Middle frontal gyrus (tissue), 1 donor: ENCODE results near the gene ALG1.
A peak's percentile ranks its signal among the peaks of the same experiment; 100 is the strongest.
"Not testable (repeated sequence)": the region's sequence is repeated elsewhere in the genome, so short reads cannot be mapped to it uniquely, and the experiment has no call there.

ENCODE experiments used
- DNase-seq: peaks from one replicate; pipeline ENCODE4 v3.0.0-alpha.2; 2015; ENCODE audit warnings: low spot score; ENCODE audit errors: extremely low spot score

Gene ALG1

DNA sequence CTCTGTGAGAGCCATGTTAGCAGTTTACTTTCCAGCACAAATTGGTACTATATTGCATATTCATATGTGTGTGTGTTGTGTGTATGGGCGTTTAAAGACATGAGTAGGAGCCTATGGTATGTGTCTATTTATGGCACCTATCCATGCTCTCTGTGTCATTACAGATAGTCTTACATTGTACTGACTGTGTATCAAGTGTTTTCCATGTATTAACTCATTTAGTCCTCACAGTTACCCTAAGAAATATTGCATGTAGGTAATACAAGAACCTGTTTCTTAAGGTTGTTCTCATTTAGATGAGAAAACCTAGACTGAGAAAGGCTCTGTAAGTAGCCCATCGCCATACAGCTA lies 1.6 kb downstream of the ALG1 start:
- DNase-seq: no peak

DNA sequence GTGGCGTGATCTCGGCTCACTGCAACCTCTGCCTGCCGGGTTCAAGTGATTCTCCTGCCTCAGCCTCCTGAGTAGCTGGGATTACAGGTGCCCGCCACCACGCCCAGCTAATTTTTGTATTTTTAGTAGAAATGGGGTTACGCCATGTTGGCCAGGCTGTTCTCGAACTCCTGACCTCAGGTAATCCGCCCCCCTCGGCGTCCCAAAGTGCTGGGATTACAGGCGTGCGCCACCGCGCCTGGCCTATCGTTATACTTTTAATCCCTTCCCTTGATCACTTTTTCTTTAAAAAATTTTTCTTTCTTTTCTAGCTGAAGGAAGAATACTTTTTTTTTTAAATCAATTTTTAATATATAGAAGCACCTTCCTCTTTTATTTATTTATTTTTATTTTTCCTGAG lies 2.1 kb downstream of the ALG1 start:
- not testable (repeated sequence) for DNase-seq

DNA sequence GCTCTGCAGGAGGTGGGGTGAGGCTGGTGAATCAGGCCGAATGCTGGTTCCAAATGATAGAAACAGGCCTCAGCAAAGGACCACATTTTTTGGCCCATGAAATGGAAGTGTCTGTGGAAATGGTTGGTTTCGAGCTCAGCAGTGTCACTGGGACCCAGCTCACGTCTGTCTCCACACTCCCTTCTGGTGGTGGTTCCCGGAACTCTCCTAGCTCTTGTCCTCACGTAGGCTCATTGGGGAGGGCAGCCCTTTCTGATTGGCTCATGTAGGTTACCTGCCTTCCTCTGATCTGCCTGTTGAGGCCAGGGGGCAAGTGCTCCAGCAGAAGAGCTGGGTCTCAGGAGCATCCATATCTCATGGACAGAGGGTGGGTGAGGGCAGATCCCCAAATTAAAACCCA lies 4.0 kb downstream of the ALG1 start:
- no peak for DNase-seq

DNA sequence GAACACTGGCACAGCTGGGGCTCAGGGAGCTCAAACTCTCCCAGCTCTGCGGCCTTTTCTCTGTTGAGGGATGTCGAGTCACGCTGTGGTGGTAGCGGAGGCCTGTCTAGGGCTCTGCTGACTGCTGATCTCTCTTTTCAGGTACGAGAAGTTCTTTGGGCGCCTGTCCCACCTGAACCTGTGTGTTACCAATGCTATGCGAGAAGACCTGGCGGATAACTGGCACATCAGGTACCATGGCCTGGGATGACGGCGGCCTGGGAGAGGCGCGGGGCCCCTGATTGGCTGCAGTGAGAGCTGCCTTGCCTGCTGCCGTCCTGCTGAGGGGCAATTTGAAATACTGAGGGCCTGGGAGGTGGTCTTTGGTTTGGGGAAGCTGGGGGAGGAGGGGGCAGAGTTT lies 5.7 kb downstream of the ALG1 start:
- no peak for DNase-seq

DNA sequence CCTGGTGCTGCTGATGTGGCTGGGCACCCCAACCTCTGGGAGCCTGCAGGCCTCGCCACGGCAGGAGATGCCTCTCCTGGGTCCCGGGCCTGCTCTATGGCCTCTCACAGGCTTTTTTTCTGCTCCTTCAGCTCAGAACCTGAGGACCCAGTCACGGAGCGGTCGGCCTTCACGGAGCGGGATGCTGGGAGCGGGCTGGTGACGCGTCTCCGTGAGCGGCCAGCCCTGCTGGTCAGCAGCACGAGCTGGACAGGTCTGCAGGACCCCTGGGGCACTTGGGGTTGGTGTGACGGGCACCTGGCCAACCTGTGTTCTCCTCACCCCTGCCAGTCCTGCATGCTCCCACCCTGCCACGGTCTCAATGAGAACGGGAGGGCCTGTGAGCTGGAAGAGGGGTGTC lies 7.0 kb downstream of the ALG1 start:
- no peak for DNase-seq

DNA sequence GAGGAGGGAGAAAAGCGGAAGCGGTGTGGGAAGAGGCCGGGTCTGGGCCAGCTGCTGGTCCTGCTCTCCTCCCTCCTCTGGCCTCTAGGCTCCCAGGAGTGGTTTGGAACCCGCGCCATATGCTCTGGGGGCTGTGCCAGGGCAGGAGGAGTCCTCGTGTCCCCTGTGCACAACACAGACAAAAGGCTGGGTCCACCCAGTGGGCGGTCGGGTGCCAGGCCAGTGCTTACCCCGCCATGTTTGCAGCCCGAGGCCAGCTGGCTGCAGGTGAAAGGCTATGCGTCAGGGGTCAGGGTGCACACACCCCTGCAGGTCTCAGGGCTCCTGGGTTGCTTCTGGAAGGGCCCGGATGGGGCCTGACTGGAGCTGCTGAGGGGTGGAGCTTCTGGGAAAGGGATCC lies 8.8 kb downstream of the ALG1 start:
- not testable (repeated sequence) for DNase-seq

DNA sequence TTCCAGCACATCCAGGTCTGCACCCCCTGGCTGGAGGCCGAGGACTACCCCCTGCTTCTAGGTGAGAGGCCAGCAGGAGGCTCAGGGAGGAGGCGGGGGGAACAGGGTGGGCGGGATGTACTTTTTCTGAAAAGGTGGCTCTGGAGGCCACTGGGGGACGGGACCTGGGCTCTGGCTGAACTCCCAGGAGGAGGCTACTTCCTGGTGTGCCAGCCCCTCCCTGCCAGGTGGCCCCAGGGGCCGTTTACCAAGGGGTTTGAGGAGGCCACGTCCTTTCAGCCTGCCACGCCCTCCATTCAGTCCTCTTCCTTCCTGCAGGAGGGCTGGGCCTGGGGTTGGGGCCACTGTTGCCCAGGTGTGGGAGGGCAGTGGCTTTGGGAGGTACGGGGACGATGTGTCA lies 9.4 kb downstream of the ALG1 start:
- DNase-seq: not testable (repeated sequence)

DNA sequence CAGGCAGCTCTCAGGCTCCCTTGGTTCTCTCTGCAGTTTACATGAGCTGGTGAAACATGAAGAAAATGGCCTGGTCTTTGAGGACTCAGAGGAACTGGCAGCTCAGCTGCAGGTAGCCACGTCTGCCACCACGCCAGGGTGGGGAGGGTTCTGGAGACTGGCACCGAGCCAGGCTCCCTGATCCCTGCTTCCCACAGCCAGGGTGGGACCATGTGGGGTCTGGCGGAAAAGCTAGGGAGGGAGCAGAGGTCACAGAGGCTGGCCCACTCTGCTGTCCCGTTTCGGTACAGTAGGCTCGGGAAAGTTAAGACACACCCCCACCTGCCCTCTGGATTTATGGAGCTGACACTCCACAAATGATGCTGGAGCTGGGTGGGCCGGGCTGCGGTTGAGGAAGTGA lies 12.0 kb downstream of the ALG1 start:
- DNase-seq: not testable (repeated sequence)

DNA sequence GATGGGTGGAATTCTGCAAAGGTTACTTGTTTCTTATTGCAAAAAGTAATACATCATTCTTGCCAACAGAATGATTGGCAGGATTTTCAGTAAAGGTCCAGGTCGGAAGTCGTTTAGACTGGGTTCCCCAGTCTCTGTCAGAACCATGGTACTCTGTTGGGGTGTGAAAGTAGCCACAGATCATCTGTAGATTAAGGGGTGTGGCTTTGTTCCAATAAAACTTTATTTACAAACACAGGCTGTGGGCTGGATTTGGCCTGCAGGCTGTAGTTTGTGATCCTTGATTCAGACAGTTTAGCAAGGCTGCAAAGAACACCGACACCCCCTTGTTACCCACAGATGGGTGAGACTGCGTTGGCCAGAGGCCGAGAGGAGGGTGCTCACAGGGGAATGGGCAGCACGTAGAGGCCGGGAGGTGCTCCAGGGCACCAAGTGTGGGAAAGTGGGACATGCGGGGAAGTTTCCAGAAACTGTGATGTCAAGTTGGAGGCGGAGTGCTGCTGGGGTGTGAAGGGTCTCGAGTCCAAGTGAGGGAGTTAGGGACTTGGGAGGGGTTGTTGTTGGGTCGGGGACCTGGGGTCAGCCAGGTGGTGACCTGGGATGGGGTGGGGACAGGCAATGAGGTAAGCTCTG lies 12.6 kb downstream of the ALG1 start:
- DNase-seq: not testable (repeated sequence)

DNA sequence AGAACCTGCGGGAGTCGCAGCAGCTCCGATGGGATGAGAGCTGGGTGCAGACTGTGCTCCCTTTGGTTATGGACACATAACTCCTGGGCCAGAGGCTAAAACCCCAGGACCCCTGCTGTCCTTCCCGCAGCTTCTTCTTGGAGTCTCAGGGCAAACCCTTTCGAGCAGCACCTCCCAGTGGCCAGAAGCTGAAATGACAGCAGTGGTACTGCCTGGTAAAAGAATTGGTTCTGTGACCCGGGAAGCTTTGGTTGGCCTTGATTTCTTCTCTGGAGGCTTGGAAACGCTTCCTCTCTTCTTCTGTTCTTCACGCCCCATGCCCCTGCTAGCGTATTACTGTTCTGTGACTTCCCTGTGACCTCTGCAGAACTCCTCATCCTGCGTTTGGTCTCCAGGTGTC lies 13.2 kb downstream of the ALG1 start:
- DNase-seq: peak; percentile 65

DNA sequence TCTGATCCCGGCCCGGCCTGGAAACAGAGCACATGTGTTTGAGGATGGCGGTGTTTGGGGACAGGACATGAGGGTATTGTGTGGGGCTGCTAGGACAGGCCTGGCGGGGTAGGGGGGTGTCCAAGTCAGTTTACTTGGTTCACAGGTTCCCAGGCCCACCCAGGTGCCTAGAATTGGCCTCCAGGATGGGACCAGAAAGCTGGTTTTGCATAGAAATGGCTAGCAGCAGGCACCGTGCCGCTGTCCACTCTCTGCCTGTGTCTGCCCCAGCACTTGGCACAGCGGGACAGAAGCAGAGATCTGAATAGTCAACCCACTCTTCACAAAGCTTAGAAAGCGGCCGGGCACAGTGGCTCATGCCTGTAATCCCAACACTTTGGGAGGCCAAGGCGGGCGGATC lies 14.1 kb downstream of the ALG1 start:
- DNase-seq: not testable (repeated sequence)

DNA sequence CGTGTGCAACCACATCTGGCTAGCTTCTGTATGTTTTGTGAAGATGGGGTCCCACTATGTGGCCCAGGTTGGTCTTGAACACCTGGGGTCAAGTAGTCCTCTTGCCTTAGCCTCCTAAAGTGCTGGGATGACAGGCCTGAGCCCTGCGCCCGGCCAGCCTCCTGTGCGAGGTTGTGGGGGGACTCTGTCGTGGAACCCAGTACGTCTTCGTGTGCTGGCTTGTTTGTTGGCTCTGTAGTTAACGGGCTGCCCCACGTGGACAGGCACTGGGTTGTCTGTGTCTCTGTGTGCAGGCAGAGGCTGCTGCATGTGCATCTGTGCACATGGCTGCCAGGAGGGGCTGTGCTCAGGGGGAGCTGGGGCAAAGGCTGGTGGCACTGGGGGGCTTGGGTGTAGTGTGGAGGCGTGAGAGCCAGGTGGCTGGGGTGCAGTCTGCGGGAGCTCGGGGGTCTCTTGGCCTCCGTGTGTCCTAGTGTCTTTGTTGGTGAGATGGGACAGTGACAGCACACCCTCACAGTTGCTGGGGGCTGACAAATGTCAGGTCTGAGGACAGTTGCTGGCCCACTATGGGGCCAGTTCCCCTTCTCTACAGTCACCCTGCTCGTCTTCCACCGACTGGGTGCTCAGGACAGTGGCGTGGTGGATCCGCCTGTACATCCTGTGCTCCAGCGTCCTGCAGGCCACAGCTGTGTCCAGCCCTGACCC lies 16.6 kb downstream of the ALG1 start:
- not testable (repeated sequence) for DNase-seq

DNA sequence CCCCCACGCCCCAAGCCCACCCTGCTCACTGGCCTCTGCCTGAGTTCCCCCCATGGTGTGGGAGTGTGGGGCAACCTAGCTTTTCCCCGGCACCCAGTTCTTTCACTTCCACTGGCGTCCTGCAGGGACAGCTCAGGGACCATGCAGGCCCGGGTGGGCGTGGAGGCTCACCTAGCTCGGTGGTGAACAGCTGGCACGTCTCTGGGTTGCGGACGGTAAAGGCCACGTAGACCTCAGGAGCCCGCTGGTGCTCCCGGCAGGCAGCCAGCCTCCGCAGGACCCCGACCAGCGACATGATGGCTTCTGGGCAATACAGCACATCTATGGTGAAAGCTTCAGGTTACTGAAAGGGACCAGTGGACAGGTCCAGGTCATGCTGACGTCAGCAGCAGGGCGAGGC lies 17.3 kb downstream of the ALG1 start:
- not testable (repeated sequence) for DNase-seq

DNA sequence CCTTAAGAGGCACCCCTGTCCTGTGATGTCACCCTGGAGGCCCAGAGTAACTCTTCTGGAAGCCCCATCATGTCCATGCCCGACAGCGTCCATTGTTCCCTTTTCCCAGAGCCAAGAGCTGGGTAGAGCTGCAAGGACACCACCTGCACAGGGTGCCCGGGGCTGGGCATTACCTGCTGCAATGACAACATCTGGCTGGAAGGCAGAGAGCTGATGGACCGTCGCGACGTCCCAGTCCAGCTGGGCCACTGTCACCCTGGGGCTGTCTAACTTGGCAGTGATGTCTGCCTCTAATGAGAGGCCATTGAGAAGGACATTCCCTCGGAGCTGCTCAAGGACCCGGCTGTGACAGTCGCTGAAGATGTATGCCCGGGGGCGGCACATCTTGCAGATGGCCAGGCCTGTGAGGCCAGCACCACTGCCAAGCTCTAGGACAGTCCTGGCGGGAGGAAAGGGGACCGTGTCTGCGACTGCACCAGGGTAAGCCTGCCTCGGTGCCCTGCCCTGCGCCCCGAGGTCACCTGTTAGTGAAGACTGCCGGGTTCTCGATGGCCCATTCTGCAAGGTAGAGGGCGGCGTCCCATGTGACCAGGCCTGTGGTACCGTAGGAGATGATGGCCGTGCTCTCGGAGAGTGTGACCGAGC lies 18.4 kb downstream of the ALG1 start:
- DNase-seq: not testable (repeated sequence)

DNA sequence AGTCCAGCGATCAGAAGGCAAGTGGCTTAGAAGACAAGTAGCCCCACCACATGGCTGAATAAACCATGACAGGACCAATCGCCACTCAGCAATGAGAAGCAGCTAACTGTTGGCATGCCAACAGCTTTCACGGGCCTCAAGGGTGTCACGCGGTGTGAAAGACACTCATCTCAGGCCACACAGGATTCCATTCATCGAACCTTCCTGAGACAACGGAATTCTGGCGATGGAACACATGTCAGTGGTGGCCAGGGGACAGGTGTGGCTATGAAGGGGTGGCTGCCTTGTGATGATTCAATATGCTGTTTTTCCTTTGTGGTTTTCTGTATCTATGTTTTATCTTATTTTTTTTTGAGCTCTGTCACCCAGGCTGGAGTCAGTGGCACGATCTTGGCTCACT lies 18.9 kb downstream of the ALG1 start:
- DNase-seq: not testable (repeated sequence)

DNA sequence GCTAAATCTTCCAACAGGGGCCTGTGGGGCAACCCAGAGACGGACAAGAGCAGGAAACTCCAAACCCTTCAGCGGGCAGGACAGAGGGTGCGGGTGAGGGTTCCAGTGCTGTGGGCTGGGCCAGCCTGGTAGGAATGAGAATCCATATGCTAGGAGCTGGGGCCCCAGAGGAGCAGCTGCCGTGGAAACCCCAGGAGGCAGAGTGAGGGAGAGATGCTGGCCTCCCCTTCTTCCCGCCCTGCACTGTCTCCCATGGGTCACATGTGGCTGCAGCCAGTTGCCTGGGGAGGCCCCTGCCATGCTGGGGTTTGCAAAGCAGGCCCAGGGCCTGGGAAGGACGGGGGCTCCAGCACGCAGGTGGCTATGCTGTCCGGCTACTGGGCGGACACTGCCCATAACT lies 21.4 kb downstream of the ALG1 start:
- DNase-seq: not testable (repeated sequence)

DNA sequence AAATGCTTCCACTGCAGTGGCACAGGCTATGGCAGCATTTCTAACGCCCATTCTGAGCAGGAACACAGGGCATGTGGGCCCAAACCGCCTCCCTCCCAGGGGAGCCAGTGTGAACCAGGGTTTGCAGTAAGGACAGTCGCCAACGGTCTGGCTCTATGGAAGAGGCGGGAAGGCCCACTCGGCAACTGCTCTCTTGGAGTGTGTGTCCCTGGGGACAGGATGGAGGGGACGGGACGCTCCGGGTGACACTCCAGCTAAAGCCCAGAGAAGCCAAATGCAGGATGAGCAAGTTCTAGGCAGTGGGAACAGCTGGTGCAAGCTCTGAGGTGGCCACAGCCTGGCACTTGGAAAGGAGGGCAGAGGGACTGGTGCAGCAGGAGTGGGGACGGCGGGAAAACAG lies 22.1 kb downstream of the ALG1 start:
- DNase-seq: not testable (repeated sequence)

DNA sequence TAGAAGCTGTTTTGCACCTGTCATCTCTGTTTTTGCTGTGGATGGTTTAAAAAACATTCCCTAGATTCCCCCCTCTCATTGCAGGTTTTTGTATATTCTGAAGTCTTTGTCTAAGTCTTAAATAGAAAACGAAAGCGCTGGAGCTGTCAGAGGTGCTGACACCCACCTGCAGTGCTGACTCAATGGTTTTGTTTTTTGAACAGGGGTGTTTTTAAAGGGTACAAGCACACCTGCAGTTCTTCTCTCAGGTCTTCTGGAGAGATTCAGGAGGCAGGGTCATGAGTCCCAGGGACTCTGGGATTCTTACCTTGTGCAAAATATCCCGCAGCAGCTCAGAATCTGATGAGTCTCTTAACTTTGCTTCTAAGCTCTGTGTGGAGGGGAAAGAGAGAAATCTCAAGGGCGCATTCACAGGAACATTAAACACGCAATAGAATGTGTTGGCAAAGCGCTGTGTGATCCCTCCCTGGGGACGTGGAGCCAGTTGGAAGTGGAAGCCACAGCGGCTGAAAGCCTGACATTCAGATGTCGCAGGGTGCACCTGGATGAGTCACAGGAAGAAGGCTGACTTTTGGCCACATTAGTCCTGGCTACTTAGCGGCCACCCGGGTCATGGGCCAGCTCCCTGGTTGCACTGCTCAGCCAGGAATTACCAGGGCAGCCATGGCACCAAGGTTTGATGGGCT lies 23.6 kb downstream of the ALG1 start:
- not testable (repeated sequence) for DNase-seq

DNA sequence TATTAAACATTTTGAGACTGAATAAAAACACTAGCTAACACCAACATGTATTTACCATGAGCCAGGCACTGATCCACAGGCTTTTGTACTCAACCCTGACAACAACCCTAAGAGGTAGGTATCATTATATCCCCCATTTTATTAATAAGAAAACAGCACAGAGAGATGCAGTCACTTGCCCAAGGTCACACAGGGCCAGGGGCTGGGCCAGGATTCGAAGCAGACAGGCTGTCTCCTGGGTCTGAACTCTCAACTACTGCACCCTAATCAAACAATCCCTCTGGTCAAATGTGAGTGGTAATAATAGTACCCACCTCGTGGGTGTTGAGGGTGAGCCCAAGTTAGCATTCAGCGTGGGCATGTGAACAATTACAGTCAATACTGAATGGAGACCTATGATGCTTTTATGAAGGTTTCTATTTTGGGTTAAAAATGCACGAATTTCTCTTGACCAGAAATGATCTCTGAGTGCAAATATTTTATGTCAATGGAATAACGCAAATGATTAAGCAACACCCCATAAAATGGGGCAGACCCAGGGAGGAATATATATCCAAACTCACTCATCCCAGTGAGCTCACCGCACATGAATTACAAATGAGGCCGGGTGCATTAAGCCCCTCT lies 24.9 kb downstream of the ALG1 start:
- not testable (repeated sequence) for DNase-seq

DNA sequence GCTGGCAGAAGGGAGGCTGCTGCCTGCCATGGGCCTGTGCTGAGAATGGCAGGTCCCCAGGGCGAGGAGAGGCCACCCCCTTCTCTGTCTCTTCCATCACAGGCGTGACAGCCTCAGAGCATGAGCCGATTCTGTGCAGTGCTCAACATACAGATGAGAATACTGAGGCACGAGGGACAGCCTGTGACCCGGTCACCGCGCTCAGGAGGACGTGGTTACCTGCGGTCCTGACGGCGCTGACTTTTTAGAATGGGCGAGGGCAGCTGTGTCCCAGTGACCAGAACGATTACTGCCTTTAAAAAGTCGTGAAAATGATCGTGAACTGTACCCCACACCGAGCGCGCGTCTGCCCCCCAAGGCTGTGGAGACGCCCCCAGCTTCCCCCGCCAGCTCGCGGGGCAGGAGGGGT lies 25.4 kb downstream of the ALG1 start:
- DNase-seq: not testable (repeated sequence)

DNA sequence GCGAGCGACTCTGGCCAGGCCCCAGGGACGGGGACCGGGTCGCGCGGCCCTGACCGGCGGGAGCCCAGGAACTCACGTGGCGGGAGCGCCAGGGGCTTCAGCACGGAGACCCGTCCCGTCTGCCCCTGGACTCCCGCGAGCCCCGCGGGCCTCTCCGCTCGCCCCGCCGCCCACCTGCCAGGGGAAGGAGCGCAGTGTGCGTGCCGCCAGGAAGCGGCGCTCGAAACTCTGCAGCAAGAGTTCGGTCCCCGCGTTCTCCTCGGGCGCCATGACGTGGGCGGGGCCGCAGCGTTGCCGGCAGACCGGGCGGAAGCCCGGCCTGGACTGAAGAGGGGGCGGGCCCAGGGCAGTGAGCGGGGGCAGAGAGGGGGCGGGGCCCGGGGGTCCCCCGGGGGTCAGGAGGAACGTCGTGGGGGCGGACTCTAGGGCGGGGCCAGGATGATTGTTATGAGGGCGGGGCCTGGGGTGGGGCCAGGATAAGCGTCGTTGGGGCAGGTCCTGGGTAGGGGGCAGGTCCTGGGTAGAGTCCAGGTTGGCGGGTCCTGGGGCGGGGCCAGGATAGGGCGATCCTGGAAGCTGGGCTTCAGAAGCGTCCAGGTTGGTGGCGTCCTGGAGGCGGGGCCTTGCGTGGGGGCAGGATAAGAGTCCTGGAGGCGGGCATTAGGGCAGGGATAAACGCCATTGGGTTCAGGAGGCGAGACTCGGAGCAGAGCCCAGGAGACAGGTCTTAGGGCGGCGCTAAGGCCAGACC lies 26.0 kb downstream of the ALG1 start, which contains the start of gene EEF2KMT:
Gene EEF2KMT, minus strand, starts transcription at position 326 of the 751 bp plus-strand sequence. Its CDS starts 56 bp downstream, at position 270.
- peak; percentile 93 for DNase-seq
